Transverse colon (tissue), 4 donors: ENCODE results near the gene PDE4D. TPM values are rescaled to one million over a fixed set of nuclear protein-coding genes. Genes with fewer than 3 reads are reported as not detected.

Experiments used
- DNase-seq: peaks from one replicate; pipeline ENCODE4 v3.0.0-alpha.2; 2019
- H3K27ac ChIP-seq, 4 donors: fragments of 200-600 bp; sonication (generic); 2 replicates each; pipeline ENCODE4 v1.5.1; 2016 to 2018; ENCODE audit warnings: inconsistent platforms in 4 of 4
- H3K27me3 ChIP-seq: fragments of 200-600 bp; sonication (generic); 2 replicates; pipeline ENCODE4 v1.5.1; 2017; ENCODE audit warnings: inconsistent platforms
- H3K36me3 ChIP-seq, 4 donors: fragments of 200-600 bp; sonication (generic); 2 replicates each; pipeline ENCODE4 v1.5.1; 2017 to 2019; ENCODE audit warnings: inconsistent platforms in 4 of 4
- H3K4me1 ChIP-seq, 4 donors: fragments of 200-600 bp; sonication (generic); 2 replicates each; pipeline ENCODE4 v1.5.1; 2017 to 2020; ENCODE audit warnings: inconsistent platforms in 4 of 4
- H3K4me3 ChIP-seq, 4 donors: fragments of 200-600 bp; sonication (generic); 1 replicate in 1 of 4; 2 replicates in 3 of 4; pipeline versions ENCODE4 v1.5.1 to v1.6.1; 2017 to 2019; ENCODE audit warnings: inconsistent platforms in 4 of 4
- H3K9me3 ChIP-seq, 2 donors: fragments of 200-600 bp; sonication (generic); 2 replicates each; pipeline ENCODE4 v1.5.1; 2017 to 2019; ENCODE audit warnings: inconsistent platforms in 2 of 2
- CTCF ChIP-seq, 5 experiments: fragments of 200-600 bp in 3 of 5; fragments of 450-650 bp in 2 of 5; sonication (generic) in 3 of 5; IDR thresholded peaks; 1 replicate in 2 of 5; 2 replicates in 3 of 5; pipeline ENCODE4 v1.5.1; 2016 to 2017; ENCODE audit warnings: antibody characterized with exemption in 5 of 5, inconsistent platforms in 3 of 5, mild to moderate bottlenecking in 2 of 5, moderate library complexity in 1 of 5
- EP300 ChIP-seq: sonication (generic); formaldehyde crosslinking; IDR thresholded peaks from one replicate; pipeline ENCODE4 v1.6.1; 2017; ENCODE audit warnings: antibody characterized with exemption, low read depth
- POLR2A ChIP-seq: fragments of 450-650 bp; IDR thresholded peaks from one replicate; pipeline ENCODE4 v1.6.1; 2016; ENCODE audit warnings: antibody characterized with exemption, mild to moderate bottlenecking, moderate library complexity
- POLR2AphosphoS5 ChIP-seq, 3 donors: sonication (generic); formaldehyde crosslinking; IDR thresholded peaks; one replicate each; pipeline ENCODE4 v1.6.1; 2016; ENCODE audit warnings: antibody characterized with exemption in 3 of 3
- WGBS, 2 donors: methylation state at CpG; one replicate each; pipeline ENCODE4 v1.1.5; 2018; ENCODE audit warnings: low coverage in 1 of 2; 5-methylcytosine and 5-hydroxymethylcytosine counted together
- in situ Hi-C, 4 donors: fragments of 200-750 bp; cut with MboI; loops; one replicate each; pipeline versions ENCODE4 v1.15.0 to v1.15.1; 2017; ENCODE audit warnings: low sequenced_read_pairs in 3 of 4, low pct_ligation_motif_present in 1 of 4, low pct_unique_long_range_greater_than_20kb in 1 of 4
- intact Hi-C: fragments of 100-400 bp; cut with DNase I; formaldehyde crosslinking; loops from one replicate; pipeline ENCODE4 v1.15.1; 2023; ENCODE audit warnings: low total_unique reads
- total RNA-seq, 4 donors: library from RNA; depleted of rRNA; stranded (reverse); fragments of >200 nt; gene quantifications; one replicate each; pipeline ENCODE4 v1.1.0, GENCODE V29; 2016

Gene PDE4D
- total RNA-seq, 4 donors from 2014 or later: 47.0 to 302 (median 73.6) TPM

GRCh38 chr5:59187857-59188256 lies 705.7 kb downstream of the PDE4D start:
- peak overlapping the region; percentile 42 to 74 (median 52) for H3K27ac ChIP-seq
- WGBS, 2 donors: 43 to 44% methylated on average over 2 to 4 of the region's 4 CpGs
- H3K27me3 ChIP-seq: no peaks in the 10 kb centered on the region
- intact Hi-C loops: loop anchor here (5.0 to 10.0 kb wide), 2 partner anchors 194 to 607 kb away; no protein-coding TSS in a partner anchor
- in situ Hi-C loops: loop anchor here in 3 of 4 donors (25.0 kb wide), 4 partner anchors 324 to 599 kb away; no protein-coding TSS in a partner anchor
- H3K9me3 ChIP-seq: no peaks in the 10 kb centered on the region
- no peak for TF ChIP-seq POLR2AphosphoS5 (IDR thresholded peaks at IDR 0.05)
- no peak for TF ChIP-seq CTCF (IDR thresholded peaks at IDR 0.05)
- TF ChIP-seq EP300: no peak
- TF ChIP-seq POLR2A: no peak
- DNase-seq: no peak
- H3K36me3 ChIP-seq: no peaks in the 10 kb centered on the region
- peaks cover 0 to 27% (median 6%) of the 10 kb centered on the region in 4 donors for H3K4me1 ChIP-seq
- H3K4me3 ChIP-seq: peak overlapping the region in 1 of 4 donors; percentile 1

GRCh38 chr5:59186623-59187022 lies 706.9 kb downstream of the PDE4D start:
- DNase-seq: no peak
- in situ Hi-C loops: loop anchor here in 3 of 4 donors (25.0 kb wide), 4 partner anchors 326 to 601 kb away; no protein-coding TSS in a partner anchor

GRCh38 chr5:59185757-59186385 lies 707.7 kb downstream of the PDE4D start:
- no peaks in the 10 kb centered on the region for H3K36me3 ChIP-seq
- 84 to 91% methylated on average over 4 to 5 of the region's 5 CpGs for WGBS, 2 donors
- H3K4me1 ChIP-seq: peaks cover 0 to 27% (median 6%) of the 10 kb centered on the region in 4 donors
- DNase-seq: no peak
- no peaks in the 10 kb centered on the region for H3K9me3 ChIP-seq
- no peak overlapping the region for H3K27ac ChIP-seq
- intact Hi-C loops: loop anchor here (5.0 to 10.0 kb wide), 2 partner anchors 196 to 609 kb away; no protein-coding TSS in a partner anchor
- no peaks in the 10 kb centered on the region for H3K27me3 ChIP-seq
- TF ChIP-seq EP300: no peak
- no peak for TF ChIP-seq CTCF (IDR thresholded peaks at IDR 0.05)
- TF ChIP-seq POLR2A: no peak
- no peak for TF ChIP-seq POLR2AphosphoS5 (IDR thresholded peaks at IDR 0.05)
- H3K4me3 ChIP-seq: no peak overlapping the region
- in situ Hi-C loops: loop anchor here in 3 of 4 donors (25.0 kb wide), 4 partner anchors 326 to 601 kb away; no protein-coding TSS in a partner anchor

More at GRCh38 chr5:59186623-59187022, 706.9 kb downstream of the PDE4D start:
- Histone ChIP-seq H3K9me3 (no peaks in the 10 kb centered on the region), H3K36me3 (no peaks in the 10 kb centered on the region), H3K4me1 (peaks cover 0 to 27% (median 6%) of the 10 kb centered on the region in 4 donors), H3K27ac (no peak overlapping the region), H3K4me3 (no peak overlapping the region), H3K27me3 (no peaks in the 10 kb centered on the region)
- TF ChIP-seq EP300: no peak
- TF ChIP-seq POLR2A: no peak
- no peak for TF ChIP-seq POLR2AphosphoS5 (IDR thresholded peaks at IDR 0.05)
- TF ChIP-seq CTCF (IDR thresholded peaks at IDR 0.05): no peak
- intact Hi-C loops: loop anchor here (5.0 to 10.0 kb wide), 2 partner anchors 196 to 608 kb away; no protein-coding TSS in a partner anchor
- WGBS, 2 donors: 32 to 67% methylated on average over 5 to 8 of the region's 8 CpGs

- 68 to 84% methylated on average over 5 to 6 of the region's 6 CpGs for WGBS, 2 donors
- TF ChIP-seq POLR2A (no peak), EP300 (no peak), CTCF (IDR thresholded peaks at IDR 0.05) (no peak), POLR2AphosphoS5 (IDR thresholded peaks at IDR 0.05) (no peak)
- H3K36me3 ChIP-seq: no peaks in the 10 kb centered on the region
- DNase-seq: no peak
- peaks cover 0 to 21% (median 5%) of the 10 kb centered on the region in 4 donors for H3K4me1 ChIP-seq
- intact Hi-C loops (loop anchor here (5.0 to 10.0 kb wide), 2 partner anchors 198 to 610 kb away; no protein-coding TSS in a partner anchor), in situ Hi-C loops (loop anchor here in 3 of 4 donors (25.0 kb wide), 4 partner anchors 328 to 603 kb away; no protein-coding TSS in a partner anchor)
- no peak overlapping the region for H3K27ac ChIP-seq
- no peak overlapping the region for H3K4me3 ChIP-seq
- H3K27me3 ChIP-seq: no peaks in the 10 kb centered on the region
- H3K9me3 ChIP-seq: no peaks in the 10 kb centered on the region
Observed at GRCh38 chr5:59184769-59185168, 708.8 kb downstream of the PDE4D start.
